IMR-90 (cell line): ENCODE measurements around the gene TCF7L2. TPM values are rescaled to one million over a fixed set of nuclear protein-coding genes. Genes with fewer than 3 reads are reported as not detected.

ENCODE experiments used
- ATAC-seq: fragments of 200-7000 bp; cut with Tn5 transposase; 2 replicates; pipeline ENCODE4 v1.9.1; 2020; ENCODE audit warnings: low read depth, mild to moderate bottlenecking, moderate library complexity
- BruUV-seq: library from RNA; stranded (reverse); fragments of 400-500 nt; replicated peaks from 2 replicates; lab custom pipeline; 2021; lab: Mats Ljungman, UMichigan
- CTCF ChIA-PET: fragments of 300-600 bp; formaldehyde crosslinking; extraction: SDS; loops from one replicate; lab custom pipeline; 2021; ENCODE audit warnings: antibody characterized with exemption; lab: Yijun Ruan, JAX
- POLR2A ChIA-PET: fragments of 300-600 bp; sonication (Branson Sonifier 250); formaldehyde crosslinking; loops from one replicate; lab custom pipeline; 2022; ENCODE audit warnings: antibody characterized with exemption; ENCODE audit not compliant: unreplicated experiment; lab: Charles Lee
- DNase-seq: peaks from one replicate; pipeline ENCODE4 v3.0.0; 2013
- H2AFZ ChIP-seq: replicated peaks from 2 replicates; pipeline ENCODE3; 2013; ENCODE audit warnings: low read length, mild to moderate bottlenecking; ENCODE audit not compliant: poor library complexity
- H2AK5ac ChIP-seq: 2 replicates; pipeline ENCODE4 v1.6.1; 2013; ENCODE audit warnings: low read depth, low read length, inconsistent platforms
- H2AK9ac ChIP-seq: replicated peaks from 2 replicates; pipeline ENCODE3; 2013; ENCODE audit warnings: mild to moderate bottlenecking, low read depth, low read length, moderate library complexity; ENCODE audit not compliant: poor library complexity
- H2BK120ac ChIP-seq: 2 replicates; pipeline ENCODE4 v1.6.1; 2013; ENCODE audit warnings: low read depth, low read length, inconsistent platforms
- H2BK15ac ChIP-seq: 3 replicates; pipeline ENCODE4 v1.6.1; 2013; ENCODE audit warnings: low read depth, low read length, inconsistent platforms
- H2BK20ac ChIP-seq: 2 replicates; pipeline ENCODE4 v1.6.1; 2013; ENCODE audit warnings: low read depth, mild to moderate bottlenecking, inconsistent platforms, low read length, moderate library complexity
- H2BK5ac ChIP-seq: 2 replicates; pipeline ENCODE4 v1.6.1; 2013; ENCODE audit warnings: mild to moderate bottlenecking, low read depth, low read length, inconsistent platforms; ENCODE audit not compliant: poor library complexity, severe bottlenecking
- H3K14ac ChIP-seq: replicated peaks from 2 replicates; pipeline ENCODE4 v1.6.1; 2013; ENCODE audit warnings: low read depth, low read length, inconsistent platforms
- H3K18ac ChIP-seq: 2 replicates; pipeline ENCODE4 v1.6.1; 2013; ENCODE audit warnings: low read depth, low read length, control low read depth
- H3K23ac ChIP-seq: 2 replicates; pipeline ENCODE4 v1.6.1; 2013; ENCODE audit warnings: low read depth, low read length, inconsistent platforms
- H3K27ac ChIP-seq: 2 replicates; pipeline ENCODE4 v1.5.1; 2013; ENCODE audit warnings: mild to moderate bottlenecking, control low read depth, low read length; ENCODE audit not compliant: insufficient read depth
- H3K27me3 ChIP-seq: 2 replicates; pipeline ENCODE4 v1.6.1; 2013; ENCODE audit warnings: low read length; ENCODE audit not compliant: control insufficient read depth, insufficient read depth
- H3K36me3 ChIP-seq: 2 replicates; pipeline ENCODE4 v1.6.1; 2013; ENCODE audit warnings: low read length, mixed read lengths; ENCODE audit not compliant: control insufficient read depth, insufficient read depth
- H3K4ac ChIP-seq: 2 replicates; pipeline ENCODE4 v1.6.1; 2013; ENCODE audit warnings: low read depth, low read length, inconsistent platforms
- H3K4me1 ChIP-seq: 2 replicates; pipeline ENCODE4 v1.6.1; 2013; ENCODE audit warnings: low read length, mixed read lengths; ENCODE audit not compliant: control insufficient read depth, insufficient read depth
- H3K4me2 ChIP-seq: 2 replicates; pipeline ENCODE4 v1.6.1; 2013; ENCODE audit warnings: low read depth, mild to moderate bottlenecking, control low read depth, low read length, moderate library complexity
- H3K4me3 ChIP-seq: 2 replicates; pipeline ENCODE4 v1.5.1; 2013; ENCODE audit warnings: low read depth, mild to moderate bottlenecking, control low read depth, low read length, moderate library complexity; ENCODE audit not compliant: insufficient read depth
- H3K56ac ChIP-seq: 2 replicates; pipeline ENCODE4 v1.6.1; 2013; ENCODE audit warnings: low read length, inconsistent platforms; ENCODE audit not compliant: insufficient read depth; ENCODE audit errors: extremely low read depth
- H3K79me1 ChIP-seq, 2 experiments: 2 replicates each; pipeline ENCODE4 v1.6.1; 2013; ENCODE audit warnings: low read length in 2 of 2, inconsistent platforms in 1 of 2, low read depth in 1 of 2
- H3K9ac ChIP-seq: 2 replicates; pipeline ENCODE4 v1.6.1; 2013; ENCODE audit warnings: low read depth, low read length, control low read depth
- H3K9me1 ChIP-seq: 2 replicates; pipeline ENCODE4 v1.6.1; 2013; ENCODE audit warnings: low read length, inconsistent platforms; ENCODE audit not compliant: insufficient read depth
- H3K9me3 ChIP-seq: 2 replicates; pipeline ENCODE4 v1.6.1; 2013; ENCODE audit warnings: low read length; ENCODE audit not compliant: control insufficient read depth, insufficient read depth
- H4K20me1 ChIP-seq: 2 replicates; pipeline ENCODE4 v1.6.1; 2013; ENCODE audit warnings: low read length, inconsistent platforms; ENCODE audit not compliant: insufficient read depth
- H4K5ac ChIP-seq: 2 replicates; pipeline ENCODE4 v1.6.1; 2013; ENCODE audit warnings: mild to moderate bottlenecking, low read depth, low read length, control low read depth
- H4K8ac ChIP-seq, 2 experiments: 2 replicates each; pipeline ENCODE4 v1.6.1; 2013; ENCODE audit warnings: low read depth in 2 of 2, low read length in 2 of 2, control low read depth in 1 of 2, inconsistent platforms in 1 of 2
- H4K91ac ChIP-seq: 2 replicates; pipeline ENCODE4 v1.6.1; 2013; ENCODE audit warnings: low read depth, low read length, inconsistent platforms; ENCODE audit not compliant: insufficient read depth
- BHLHE40 ChIP-seq: fragments of 150-350 bp; IDR thresholded peaks from 2 replicates; pipeline ENCODE4 v1.6.1; 2016; ENCODE audit warnings: mild to moderate bottlenecking, low read depth, low read length
- CEBPB ChIP-seq: IDR thresholded peaks from 2 replicates; pipeline ENCODE4 v1.6.1; 2012; ENCODE audit warnings: low read depth, low read length, improper control_type of control experiment
- CHD1 ChIP-seq: IDR thresholded peaks from 2 replicates; pipeline ENCODE4 v1.6.1; 2012; ENCODE audit warnings: low read depth, low read length, improper control_type of control experiment
- CTCF ChIP-seq: conservative IDR thresholded peaks from 2 replicates; pipeline ENCODE4 v1.5.1; 2012; ENCODE audit warnings: mild to moderate bottlenecking, low read depth, low read length, improper control_type of control experiment
- ELK1 ChIP-seq: fragments of 150-350 bp; IDR thresholded peaks from 2 replicates; pipeline ENCODE4 v1.6.1; 2016; ENCODE audit warnings: low read depth, mild to moderate bottlenecking, low read length, moderate library complexity, borderline replicate concordance
- FOS ChIP-seq: fragments of 150-350 bp; IDR thresholded peaks from 2 replicates; pipeline ENCODE4 v1.6.1; 2016; ENCODE audit warnings: low read depth, low read length
- MAFK ChIP-seq: IDR thresholded peaks from 2 replicates; pipeline ENCODE4 v1.6.1; 2012; ENCODE audit warnings: low read depth, low read length, improper control_type of control experiment
- MAZ ChIP-seq: IDR thresholded peaks from 2 replicates; pipeline ENCODE4 v1.6.1; 2012; ENCODE audit warnings: low read depth, mild to moderate bottlenecking, low read length, improper control_type of control experiment, moderate library complexity, borderline replicate concordance
- MXI1 ChIP-seq: IDR thresholded peaks from 2 replicates; pipeline ENCODE4 v1.6.1; 2012; ENCODE audit warnings: low read depth, mild to moderate bottlenecking, low read length, moderate library complexity, borderline replicate concordance
- NFE2L2 ChIP-seq: fragments of 150-350 bp; IDR thresholded peaks from 2 replicates; pipeline ENCODE4 v1.6.1; 2016; ENCODE audit warnings: low read depth, mild to moderate bottlenecking, low read length
- POLR2A ChIP-seq: IDR thresholded peaks from 2 replicates; pipeline ENCODE4 v1.6.1; 2012; ENCODE audit warnings: mild to moderate bottlenecking, low read depth, low read length
- RAD21 ChIP-seq: IDR thresholded peaks from 2 replicates; pipeline ENCODE4 v1.6.1; 2012; ENCODE audit warnings: low read length, improper control_type of control experiment
- RCOR1 ChIP-seq: IDR thresholded peaks from 2 replicates; pipeline ENCODE4 v1.6.1; 2012; ENCODE audit warnings: mild to moderate bottlenecking, low read length, improper control_type of control experiment; ENCODE audit not compliant: insufficient replicate concordance
- RFX5 ChIP-seq: IDR thresholded peaks from 2 replicates; pipeline ENCODE4 v1.8.0; 2012; ENCODE audit warnings: low read depth, mild to moderate bottlenecking, low read length, moderate library complexity
- SMC3 ChIP-seq: fragments of 150-350 bp; IDR thresholded peaks from 2 replicates; pipeline ENCODE4 v1.6.1; 2016; ENCODE audit warnings: low read depth, mild to moderate bottlenecking, antibody characterized with exemption, low read length, moderate library complexity
- USF2 ChIP-seq: fragments of 150-350 bp; IDR thresholded peaks from 2 replicates; pipeline ENCODE4 v1.6.1; 2017; ENCODE audit warnings: mild to moderate bottlenecking, antibody characterized with exemption, low read length, low read depth
- WGBS, 2 experiments: methylation state at CpG; one replicate each; pipeline versions ENCODE4 v1.1.5 to v1.1.7; 2013; ENCODE audit warnings: missing lambda C conversion rate in 2 of 2; ENCODE audit not compliant: insufficient read length in 1 of 2; ENCODE audit errors: extremely low coverage in 2 of 2; 5-methylcytosine and 5-hydroxymethylcytosine counted together
- dilution Hi-C: fragments of 300-500 bp; cut with HindIII; formaldehyde crosslinking; loops from one replicate; pipeline ENCODE4 v1.14.3; 2018; ENCODE audit warnings: low sequenced_read_pairs; ENCODE audit not compliant: unreplicated experiment
- in situ Hi-C: fragments of 300-500 bp; cut with MboI; formaldehyde crosslinking; loops from 3 replicates; pipeline ENCODE4 v1.14.3; 2019; ENCODE audit warnings: low sequenced_read_pairs, inconsistent platforms, mixed read lengths
- intact Hi-C: fragments of 100-400 bp; cut with micrococcal nuclease; formaldehyde crosslinking; loops from 2 replicates; pipeline ENCODE4 v1.10.0; 2022
- polyA plus RNA-seq, 3 experiments: library from polyadenylated mRNA; depleted of rRNA; stranded (reverse); fragments of >200 nt; gene quantifications; 2 replicates each; pipeline ENCODE4 v1.2.3, GENCODE V29; 2012; ENCODE audit warnings: low replicate concordance in 1 of 3
- total RNA-seq: library from RNA; depleted of rRNA; stranded (reverse); fragments of >200 nt; gene quantifications from 2 replicates; pipeline ENCODE4 v1.2.3, GENCODE V29; 2012

The TCF7L2 gene
- total and polyA plus RNA-seq, 2 of the 4 experiments (the other 2 are of a cell fraction): 1.3 to 12.2 TPM

- no peak overlapping the region for H3K4ac ChIP-seq
- no peaks in the 10 kb centered on the region for H3K27me3 ChIP-seq
- peaks cover 5% of the 10 kb centered on the region for H3K4me1 ChIP-seq
- WGBS, 2 experiments: no CpG with 5 or more reads among the region's 10 CpGs
- intact Hi-C loops: no loop called here
- no peak overlapping the region for H3K56ac ChIP-seq
- no peak overlapping the region for H2AK5ac ChIP-seq
- POLR2A ChIA-PET: no interaction called here
- no peak overlapping the region for H2AFZ ChIP-seq
- no peak overlapping the region for H3K18ac ChIP-seq
- no peak overlapping the region for H4K91ac ChIP-seq
- dilution Hi-C loops: no loop called here
- no peak overlapping the region for H3K9ac ChIP-seq
- no peak overlapping the region for H2BK15ac ChIP-seq
- no peak for ATAC-seq
- no TSS peak for BruUV-seq
- H3K9me3 ChIP-seq: no peaks in the 10 kb centered on the region
- H3K79me1 ChIP-seq: peaks cover 26 to 27% of the 10 kb centered on the region in 2 experiments
- H3K14ac ChIP-seq: no peak overlapping the region
- TF ChIP-seq BHLHE40 (no peak), RCOR1 (no peak), CHD1 (no peak), FOS (no peak), USF2 (no peak), RFX5 (no peak), SMC3 (no peak), MAZ (no peak), NFE2L2 (no peak), MXI1 (no peak), RAD21 (no peak), ELK1 (no peak), POLR2A (no peak), MAFK (no peak), CTCF (no peak), CEBPB (no peak)
- H3K9me1 ChIP-seq: no peaks in the 10 kb centered on the region
- no peak overlapping the region for H4K8ac ChIP-seq
- H4K20me1 ChIP-seq: 0 out of 2 replicates have a peak, but pooled peaks cover 6% of the 10 kb centered on the region
- H3K23ac ChIP-seq: no peak overlapping the region
- H4K5ac ChIP-seq: no peak overlapping the region
- no peak overlapping the region for H2AK9ac ChIP-seq
- H3K27ac ChIP-seq: no peak overlapping the region
- H2BK5ac ChIP-seq: no peak overlapping the region
- in situ Hi-C loops: no loop called here
- no peak overlapping the region for H2BK120ac ChIP-seq
- H2BK20ac ChIP-seq: no peak overlapping the region
- DNase-seq: no peak
- no peak overlapping the region for H3K4me2 ChIP-seq
- CTCF ChIA-PET: no interaction called here
- no peak overlapping the region for H3K4me3 ChIP-seq
- peaks cover 2% of the 10 kb centered on the region; the same call in 1 of the 2 replicates for H3K36me3 ChIP-seq
These were observed 165.5 kb downstream of the TCF7L2 start for GRCh38 chr10:113115556-113115955.
